Measurements from ENCODE around the gene GNG7. TPM values are rescaled to one million over a fixed set of nuclear protein-coding genes. Genes with fewer than 3 reads are reported as not detected.

The GNG7 gene
- total RNA-seq, 1 experiment from 2014 or later, result 1.1 TPM

- intact Hi-C loops (cut with micrococcal nuclease), result no loop called here
- ChIA-PET POLR2A (ENCODE audit: unreplicated experiment) (interaction anchor here (0.5 kb wide), 1 partner anchor 33 kb away, joined by 5 read pairs; no protein-coding TSS in a partner anchor), CTCF (no interaction called here)
- no peaks in the 10 kb centered on the region for H4K20me1 ChIP-seq (ENCODE audit: low read length)
- H3K27me3 ChIP-seq (ENCODE audit: low read length), result no peaks in the 10 kb centered on the region
- no peaks in the 10 kb centered on the region for H3K36me3 ChIP-seq (ENCODE audit: low read depth, low read length)
- TF ChIP-seq EZH2 (IDR thresholded peaks at IDR 0.05; ENCODE audit: low read length, unreplicated experiment) (no peak), EZH2phosphoT487 (IDR thresholded peaks at IDR 0.05; ENCODE audit: borderline replicate concordance, low read length) (no peak)
- TF ChIP-seq, protein P1, sequence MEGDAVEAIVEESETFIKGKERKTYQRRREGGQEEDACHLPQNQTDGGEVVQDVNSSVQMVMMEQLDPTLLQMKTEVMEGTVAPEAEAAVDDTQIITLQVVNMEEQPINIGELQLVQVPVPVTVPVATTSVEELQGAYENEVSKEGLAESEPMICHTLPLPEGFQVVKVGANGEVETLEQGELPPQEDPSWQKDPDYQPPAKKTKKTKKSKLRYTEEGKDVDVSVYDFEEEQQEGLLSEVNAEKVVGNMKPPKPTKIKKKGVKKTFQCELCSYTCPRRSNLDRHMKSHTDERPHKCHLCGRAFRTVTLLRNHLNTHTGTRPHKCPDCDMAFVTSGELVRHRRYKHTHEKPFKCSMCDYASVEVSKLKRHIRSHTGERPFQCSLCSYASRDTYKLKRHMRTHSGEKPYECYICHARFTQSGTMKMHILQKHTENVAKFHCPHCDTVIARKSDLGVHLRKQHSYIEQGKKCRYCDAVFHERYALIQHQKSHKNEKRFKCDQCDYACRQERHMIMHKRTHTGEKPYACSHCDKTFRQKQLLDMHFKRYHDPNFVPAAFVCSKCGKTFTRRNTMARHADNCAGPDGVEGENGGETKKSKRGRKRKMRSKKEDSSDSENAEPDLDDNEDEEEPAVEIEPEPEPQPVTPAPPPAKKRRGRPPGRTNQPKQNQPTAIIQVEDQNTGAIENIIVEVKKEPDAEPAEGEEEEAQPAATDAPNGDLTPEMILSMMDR (conservative IDR thresholded peaks at IDR 0.05; ENCODE audit: low read depth, low read length), result no peak
- no peaks in the 10 kb centered on the region for H3K4me1 ChIP-seq (ENCODE audit: insufficient read depth, low read length)
- H3K79me2 ChIP-seq (ENCODE audit: low read length), result no peaks in the 10 kb centered on the region
- no peaks in the 10 kb centered on the region for H3K9me3 ChIP-seq (ENCODE audit: low read length)
- DNase-seq (no peak), ATAC-seq (no peak)
- no TSS peak for BruUV-seq (replicated peaks)
- H3K9me2 ChIP-seq (replicated peaks; ENCODE audit: low read length), result no peaks in the 10 kb centered on the region
- no peak overlapping the region for H3K4me3 ChIP-seq (ENCODE audit: low read length)
- H3K4me2 ChIP-seq (ENCODE audit: low read length), result no peak overlapping the region
- H3F3A ChIP-seq (ENCODE audit: low read length, unreplicated experiment), result no peaks in the 10 kb centered on the region
- no peak overlapping the region for H3K27ac ChIP-seq (ENCODE audit: low read length)
- no peak overlapping the region for H2AFZ ChIP-seq (ENCODE audit: low read length)
- no peak overlapping the region for H3K9ac ChIP-seq (ENCODE audit: low read length)
Observed at GRCh38 chr19:2700660-2701360, 1.7 kb downstream of the GNG7 start.

GRCh38 chr19:2699413-2700140 lies 2.9 kb downstream of the GNG7 start:
- CTCF ChIA-PET, result no interaction called here
- no peaks in the 10 kb centered on the region for H3K27me3 ChIP-seq (ENCODE audit: low read length)
- POLR2A ChIA-PET (ENCODE audit: unreplicated experiment), result interaction anchor here (0.6 kb wide), 1 partner anchor 13 kb away, joined by 3 read pairs; no protein-coding TSS in a partner anchor
- H3K4me3 ChIP-seq (ENCODE audit: low read length), result no peak overlapping the region
- intact Hi-C loops (cut with micrococcal nuclease), result no loop called here
- no peak overlapping the region for H3K4me2 ChIP-seq (ENCODE audit: low read length)
- no peak for ATAC-seq
- H3K9me2 ChIP-seq (replicated peaks; ENCODE audit: low read length), result no peaks in the 10 kb centered on the region
- no peak overlapping the region for H3K27ac ChIP-seq (ENCODE audit: low read length)
- no TSS peak for BruUV-seq (replicated peaks)
- H3K9ac ChIP-seq (ENCODE audit: low read length), result no peak overlapping the region
- H3K9me3 ChIP-seq (ENCODE audit: low read length), result no peaks in the 10 kb centered on the region
- no peaks in the 10 kb centered on the region for H3K4me1 ChIP-seq (ENCODE audit: insufficient read depth, low read length)
- no peak overlapping the region for H2AFZ ChIP-seq (ENCODE audit: low read length)
- DNase-seq, result no peak
- no peaks in the 10 kb centered on the region for H4K20me1 ChIP-seq (ENCODE audit: low read length)
- H3F3A ChIP-seq (ENCODE audit: low read length, unreplicated experiment), result no peaks in the 10 kb centered on the region
- H3K36me3 ChIP-seq (ENCODE audit: low read depth, low read length), result no peaks in the 10 kb centered on the region
- no peaks in the 10 kb centered on the region for H3K79me2 ChIP-seq (ENCODE audit: low read length)
- TF ChIP-seq, protein P1 (conservative IDR thresholded peaks at IDR 0.05; ENCODE audit: low read depth, low read length), result no peak
- no peak for TF ChIP-seq EZH2phosphoT487 (IDR thresholded peaks at IDR 0.05; ENCODE audit: borderline replicate concordance, low read length)
- TF ChIP-seq EZH2 (IDR thresholded peaks at IDR 0.05; ENCODE audit: low read length, unreplicated experiment), result no peak

- Histone ChIP-seq H4K20me1 (ENCODE audit: low read length) (no peaks in the 10 kb centered on the region), H3K4me3 (ENCODE audit: low read length) (no peak overlapping the region), H3K4me1 (ENCODE audit: insufficient read depth, low read length) (no peaks in the 10 kb centered on the region), H3K79me2 (ENCODE audit: low read length) (no peaks in the 10 kb centered on the region), H3K9me2 (replicated peaks; ENCODE audit: low read length) (no peaks in the 10 kb centered on the region), H3K27me3 (ENCODE audit: low read length) (no peaks in the 10 kb centered on the region), H3K9ac (ENCODE audit: low read length) (no peak overlapping the region), H3K36me3 (ENCODE audit: low read depth, low read length) (no peaks in the 10 kb centered on the region), H3K9me3 (ENCODE audit: low read length) (no peaks in the 10 kb centered on the region), H2AFZ (ENCODE audit: low read length) (no peak overlapping the region), H3F3A (ENCODE audit: low read length, unreplicated experiment) (no peaks in the 10 kb centered on the region), H3K27ac (ENCODE audit: low read length) (no peak overlapping the region), H3K4me2 (ENCODE audit: low read length) (no peak overlapping the region)
- TF ChIP-seq, protein P1 (conservative IDR thresholded peaks at IDR 0.05; ENCODE audit: low read depth, low read length), result no peak
- TF ChIP-seq EZH2phosphoT487 (IDR thresholded peaks at IDR 0.05; ENCODE audit: borderline replicate concordance, low read length) (no peak), EZH2 (IDR thresholded peaks at IDR 0.05; ENCODE audit: low read length, unreplicated experiment) (no peak)
- no TSS peak for BruUV-seq (replicated peaks)
- POLR2A ChIA-PET (ENCODE audit: unreplicated experiment), result interaction anchor here (0.6 kb wide), 1 partner anchor 10 kb away, joined by 9 read pairs; no protein-coding TSS in a partner anchor
- CTCF ChIA-PET, result no interaction called here
- intact Hi-C loops (cut with micrococcal nuclease), result no loop called here
- ATAC-seq (no peak), DNase-seq (no peak)
Observed at GRCh38 chr19:2694196-2694595, 8.3 kb downstream of the GNG7 start.
